H1 (cell line): ENCODE data around the gene ZMYM4. TPM values are rescaled to one million over a fixed set of nuclear protein-coding genes. Genes with fewer than 3 reads are reported as not detected.

Experiments
- CTCF ChIA-PET: fragments of 300-600 bp; sonication (Branson Sonifier 250); formaldehyde crosslinking; loops from one replicate; lab custom pipeline; 2021; ENCODE audit not compliant: partially characterized antibody; lab: Charles Lee
- POLR2A ChIA-PET: fragments of 300-600 bp; sonication (Branson Sonifier 250); formaldehyde crosslinking; loops from one replicate; lab custom pipeline; 2021; ENCODE audit warnings: inconsistent platforms; ENCODE audit not compliant: partially characterized antibody; lab: Charles Lee
- DNase-seq, 2 experiments: peaks; one replicate each; pipeline versions ENCODE4 v3.0.0 to v3.0.0-alpha.2; 2010 to 2022; ENCODE audit warnings: low spot score in 2 of 2, low read depth in 1 of 2, mixed read lengths in 1 of 2
- FAIRE-seq: peaks from 2 replicates; lab custom pipeline; 2011; peaks lifted over from hg19 to GRCh38; lab: Jason Lieb, UNC
- H2AFZ ChIP-seq: 2 replicates; pipeline ENCODE4 v1.8.1; 2012; ENCODE audit warnings: low read length, inconsistent platforms
- H2AK5ac ChIP-seq: 2 replicates; pipeline ENCODE4 v1.6.1; 2013; ENCODE audit warnings: low read depth, low read length
- H2BK120ac ChIP-seq: replicated peaks from 2 replicates; pipeline ENCODE3; 2013; ENCODE audit warnings: low read depth, low read length, inconsistent platforms
- H2BK12ac ChIP-seq: 2 replicates; pipeline ENCODE4 v1.6.1; 2013; ENCODE audit warnings: low read depth, low read length
- H2BK15ac ChIP-seq: 2 replicates; pipeline ENCODE4 v1.6.1; 2013; ENCODE audit warnings: low read length
- H2BK20ac ChIP-seq: 2 replicates; pipeline ENCODE4 v1.6.1; 2013; ENCODE audit warnings: low read length
- H2BK5ac ChIP-seq: 2 replicates; pipeline ENCODE4 v1.6.1; 2013; ENCODE audit warnings: low read depth, low read length
- H3K14ac ChIP-seq: 2 replicates; pipeline ENCODE4 v1.6.1; 2013; ENCODE audit warnings: inconsistent platforms; ENCODE audit not compliant: insufficient read length
- H3K18ac ChIP-seq: 2 replicates; pipeline ENCODE4 v1.6.1; 2013; ENCODE audit warnings: low read length; ENCODE audit errors: extremely low read depth
- H3K23ac ChIP-seq: 2 replicates; pipeline ENCODE4 v1.6.1; 2013; ENCODE audit warnings: inconsistent platforms; ENCODE audit not compliant: insufficient read length
- H3K23me2 ChIP-seq: 2 replicates; pipeline ENCODE4 v1.6.1; 2013; ENCODE audit warnings: low read depth, low read length
- H3K27ac ChIP-seq: 2 replicates; pipeline ENCODE4 v1.6.1; 2011; ENCODE audit warnings: low read depth, low read length, inconsistent platforms
- H3K27me3 ChIP-seq, 4 experiments: replicated peaks in 1 of 4; 1 replicate in 1 of 4; 2 replicates in 3 of 4; pipeline versions ENCODE4 v1.6.1 to v1.8.1; 2011 to 2013; ENCODE audit warnings: low read length in 3 of 4, mild to moderate bottlenecking in 3 of 4, inconsistent platforms in 2 of 4, mixed read lengths in 2 of 4, moderate library complexity in 1 of 4; ENCODE audit not compliant: control insufficient read depth in 3 of 4, insufficient read depth in 3 of 4; ENCODE audit errors: extremely low read depth in 1 of 4
- H3K36me3 ChIP-seq, 4 experiments: 2 replicates each; pipeline versions ENCODE4 v1.6.1 to v1.8.1; 2011 to 2013; ENCODE audit warnings: mild to moderate bottlenecking in 4 of 4, low read length in 3 of 4, moderate library complexity in 2 of 4, control low read depth in 1 of 4, inconsistent platforms in 1 of 4; ENCODE audit not compliant: insufficient read depth in 4 of 4, control insufficient read depth in 2 of 4
- H3K4ac ChIP-seq: replicated peaks from 2 replicates; pipeline ENCODE3; 2013; ENCODE audit warnings: low read length, low read depth, mixed read lengths, inconsistent platforms; ENCODE audit not compliant: insufficient read length
- H3K4me1 ChIP-seq, 4 experiments: replicated peaks in 1 of 4; 1 replicate in 1 of 4; 2 replicates in 3 of 4; pipeline versions ENCODE4 v1.6.1 to v1.8.1; 2011 to 2013; ENCODE audit warnings: low read length in 3 of 4, inconsistent platforms in 2 of 4, mixed read lengths in 1 of 4; ENCODE audit not compliant: insufficient read depth in 4 of 4, control insufficient read depth in 3 of 4
- H3K4me2 ChIP-seq, 2 experiments: 2 replicates each; pipeline versions ENCODE4 v1.6.1 to v1.8.1; 2011 to 2013; ENCODE audit warnings: low read depth in 2 of 2, low read length in 2 of 2, control low read depth in 1 of 2, inconsistent platforms in 1 of 2, mild to moderate bottlenecking in 1 of 2; ENCODE audit not compliant: insufficient read depth in 1 of 2
- H3K4me3 ChIP-seq, 4 experiments: fragments of 200-600, 300-600 bp in 1 of 4; sonication (generic), shearing (Covaris generic), sonication (Bioruptor Twin) in 1 of 4; 2 replicates each; pipeline versions ENCODE4 v1.5.1 to v1.8.1; 2011 to 2016; ENCODE audit warnings: low read length in 4 of 4, low read depth in 3 of 4, control low read depth in 2 of 4, inconsistent platforms in 2 of 4, mild to moderate bottlenecking in 2 of 4, mixed read lengths in 1 of 4, moderate library complexity in 1 of 4; ENCODE audit not compliant: insufficient read depth in 2 of 4; ENCODE audit errors: extremely low read depth in 1 of 4
- H3K56ac ChIP-seq: replicated peaks from 2 replicates; pipeline ENCODE3; 2013; ENCODE audit warnings: low read depth, mild to moderate bottlenecking, mixed read lengths, low read length, inconsistent platforms; ENCODE audit not compliant: insufficient read length
- H3K79me1 ChIP-seq: 2 replicates; pipeline ENCODE4 v1.6.1; 2013; ENCODE audit warnings: low read depth, low read length, control low read depth
- H3K79me2 ChIP-seq, 2 experiments: 2 replicates each; pipeline versions ENCODE4 v1.6.1 to v1.8.1; 2012 to 2013; ENCODE audit warnings: low read length in 2 of 2, mild to moderate bottlenecking in 2 of 2, inconsistent platforms in 1 of 2; ENCODE audit not compliant: insufficient read depth in 2 of 2, control insufficient read depth in 1 of 2
- H3K9ac ChIP-seq, 4 experiments: replicated peaks in 1 of 4; 1 replicate in 1 of 4; 2 replicates in 3 of 4; pipeline versions ENCODE4 v1.6.1 to v1.8.1; 2011 to 2013; ENCODE audit warnings: low read depth in 3 of 4, low read length in 3 of 4, control low read depth in 2 of 4, mild to moderate bottlenecking in 2 of 4, moderate library complexity in 2 of 4, inconsistent platforms in 1 of 4; ENCODE audit errors: extremely low read depth in 1 of 4
- H3K9me3 ChIP-seq, 2 experiments: 2 replicates each; pipeline versions ENCODE4 v1.6.1 to v1.8.1; 2012 to 2013; ENCODE audit warnings: mild to moderate bottlenecking in 2 of 2, moderate library complexity in 2 of 2, control low read depth in 1 of 2, inconsistent platforms in 1 of 2, low read depth in 1 of 2, low read length in 1 of 2, mixed read lengths in 1 of 2; ENCODE audit not compliant: insufficient read depth in 2 of 2
- H4K20me1 ChIP-seq, 2 experiments: replicated peaks in 1 of 2; 2 replicates each; pipeline versions ENCODE3 to v1.8.1; 2011 to 2013; ENCODE audit warnings: inconsistent platforms in 2 of 2, low read length in 2 of 2, mild to moderate bottlenecking in 1 of 2; ENCODE audit not compliant: insufficient read depth in 2 of 2, control insufficient read depth in 1 of 2
- H4K5ac ChIP-seq: 2 replicates; pipeline ENCODE4 v1.6.1; 2013; ENCODE audit warnings: low read length, low read depth, mixed read lengths, inconsistent platforms; ENCODE audit not compliant: insufficient read length
- H4K8ac ChIP-seq: 2 replicates; pipeline ENCODE4 v1.8.0; 2013; ENCODE audit warnings: mild to moderate bottlenecking, moderate library complexity, low read length, inconsistent platforms; ENCODE audit not compliant: insufficient read depth; ENCODE audit errors: extremely low read depth
- H4K91ac ChIP-seq: replicated peaks from 2 replicates; pipeline ENCODE3; 2013; ENCODE audit warnings: low read length, mixed read lengths, inconsistent platforms; ENCODE audit not compliant: insufficient read length
- ASH2L ChIP-seq: fragments of 200-600, 300-600 bp; sonication (generic); IDR thresholded peaks from one replicate; pipeline ENCODE4 v1.7.1; 2017; ENCODE audit warnings: low read length
- BACH1 ChIP-seq: IDR thresholded peaks from 2 replicates; pipeline ENCODE4 v1.6.1; 2012; ENCODE audit warnings: low read length, improper control_type of control experiment
- FOSL1 ChIP-seq: IDR thresholded peaks from 2 replicates; pipeline ENCODE4 v1.6.1; 2011; ENCODE audit warnings: mild to moderate bottlenecking, low read depth, low read length, moderate library complexity; ENCODE audit not compliant: insufficient read depth
- HDAC6 ChIP-seq: IDR thresholded peaks from one replicate; pipeline ENCODE4 v1.7.1; 2012; ENCODE audit warnings: low read depth, mild to moderate bottlenecking, inconsistent platforms, low read length, moderate library complexity
- KDM1A ChIP-seq: fragments of 200-600, 300-600 bp; sonication (generic); IDR thresholded peaks from 2 replicates; pipeline ENCODE4 v1.7.1; 2016; ENCODE audit warnings: mild to moderate bottlenecking, low read length, borderline replicate concordance
- KDM4A ChIP-seq: IDR thresholded peaks from one replicate; pipeline ENCODE4 v1.7.1; 2012; ENCODE audit warnings: low read depth, mild to moderate bottlenecking, moderate library complexity, low read length, inconsistent platforms; ENCODE audit not compliant: severe bottlenecking
- POLR2A ChIP-seq, 2 experiments: IDR thresholded peaks; 1 replicate in 1 of 2; 2 replicates in 1 of 2; pipeline ENCODE4 v1.6.1; 2011; ENCODE audit warnings: low read depth in 2 of 2, low read length in 2 of 2, mild to moderate bottlenecking in 2 of 2; ENCODE audit errors: control extremely low read depth in 1 of 2
- RBBP5 ChIP-seq: IDR thresholded peaks from 2 replicates; pipeline ENCODE4 v1.7.1; 2012; ENCODE audit warnings: low read depth, mild to moderate bottlenecking, inconsistent platforms, low read length, moderate library complexity, borderline replicate concordance
- RFX5 ChIP-seq: IDR thresholded peaks from 2 replicates; pipeline ENCODE4 v1.6.1; 2011; ENCODE audit warnings: low read depth, low read length, improper control_type of control experiment, borderline replicate concordance
- SAP30 ChIP-seq: fragments of 300-600 bp; sonication (generic); IDR thresholded peaks from 2 replicates; pipeline ENCODE4 v1.7.1; 2012; ENCODE audit warnings: low read length, moderate library complexity, mild to moderate bottlenecking, inconsistent platforms; ENCODE audit not compliant: insufficient read depth, insufficient replicate concordance
- SIRT6 ChIP-seq: IDR thresholded peaks from one replicate; pipeline ENCODE4 v1.7.1; 2012; ENCODE audit warnings: low read length, inconsistent platforms
- SP4 ChIP-seq: IDR thresholded peaks from 2 replicates; pipeline ENCODE4 v1.6.1; 2012; ENCODE audit warnings: low read length, inconsistent platforms
- SRF ChIP-seq: IDR thresholded peaks from 2 replicates; pipeline ENCODE4 v1.6.1; 2011; ENCODE audit warnings: mild to moderate bottlenecking, low read depth, low read length, moderate library complexity
- TEAD4 ChIP-seq: IDR thresholded peaks from 2 replicates; pipeline ENCODE4 v1.6.1; 2012; ENCODE audit warnings: low read depth, low read length, inconsistent platforms, mixed read lengths
- YY1 ChIP-seq: IDR thresholded peaks from 2 replicates; pipeline ENCODE4 v1.6.1; 2011; ENCODE audit warnings: low read depth, mild to moderate bottlenecking, low read length
- WGBS, 2 experiments: shearing (Covaris generic) in 1 of 2; methylation state at CpG; one replicate each; pipeline versions ENCODE4 v1.1.6 to v1.1.7; 2013 to 2015; ENCODE audit warnings: low lambda C conversion rate in 2 of 2, mixed read lengths in 2 of 2, inconsistent platforms in 1 of 2, low coverage in 1 of 2, missing lambda C conversion rate in 1 of 2; ENCODE audit not compliant: insufficient replicate concordance in 2 of 2, insufficient coverage in 1 of 2, insufficient read length in 1 of 2; ENCODE audit errors: extremely low coverage in 1 of 2, missing lambda C conversion rate in 1 of 2; 5-methylcytosine and 5-hydroxymethylcytosine counted together
- polyA plus RNA-seq, 7 experiments: library from polyadenylated mRNA; depleted of rRNA in 3 of 7; stranded (reverse) in 5 of 7; unstranded in 2 of 7; fragments of >200 nt in 5 of 7; fragments of 200-250 nt in 2 of 7; gene quantifications; 1 replicate in 5 of 7; 2 replicates in 1 of 7; 4 replicates in 1 of 7; pipeline versions ENCODE4 v1.2.1 to v1.2.3, GENCODE V29; 2011 to 2013; ENCODE audit warnings: missing spikeins in 2 of 7, mixed read lengths in 2 of 7
- total RNA-seq: library from RNA; stranded (reverse); fragmentation: NEBNext Ultra II Directional; extraction: Animal tissue kit (Norgen Biotek cat#: 25700); gene quantifications from 2 replicates; pipeline ENCODE4 v1.2.1, GENCODE V29; 2021
- TF ChIP-seq, protein P1 (sequence below): IDR thresholded peaks from 2 replicates; pipeline ENCODE4 v1.6.1; 2012; ENCODE audit warnings: inconsistent platforms

ZMYM4 gene
- total and polyA plus RNA-seq, 2 of the 8 experiments (the other 6 are each of a cell fraction or from before 2014, with no cell fraction given) = 16.7 to 81.3 TPM

DNA sequence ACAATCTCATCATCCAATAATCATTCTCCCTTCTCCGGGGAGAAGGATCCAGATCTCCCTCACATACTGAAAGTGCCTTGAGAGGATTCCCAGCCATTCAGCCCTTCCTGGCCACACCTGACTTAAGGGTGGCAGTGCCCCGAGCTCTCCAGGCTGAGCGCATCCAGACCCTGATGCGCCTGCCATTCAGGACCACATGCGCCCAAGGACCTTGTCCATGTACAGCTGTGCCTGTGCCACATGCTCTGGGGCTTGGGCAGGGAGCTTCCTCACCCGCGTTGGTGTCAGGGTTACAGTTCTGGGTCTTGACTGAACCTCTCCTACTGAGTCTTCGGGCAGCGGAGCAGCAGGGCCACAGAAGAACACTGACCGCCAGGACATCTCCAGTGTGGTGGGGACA lies 167.6 kb downstream of the ZMYM4 start:
- H3K9ac ChIP-seq = no peak overlapping the region
- no peak overlapping the region for H3K14ac ChIP-seq
- no peak overlapping the region for H3K4ac ChIP-seq
- H3K79me2 ChIP-seq = no peaks in the 10 kb centered on the region
- ChIA-PET CTCF (interaction anchor here (0.5 to 12.9 kb wide), 6 partner anchors 9 to 579 kb away, joined by 3 to 134 read pairs (median 4); no protein-coding TSS in a partner anchor), POLR2A (interaction anchor here (1.4 kb wide), 1 partner anchor 8 kb away, joined by 3 read pairs; no protein-coding TSS in a partner anchor)
- H4K5ac ChIP-seq = no peak overlapping the region
- H3K56ac ChIP-seq = no peak overlapping the region
- no peaks in the 10 kb centered on the region for H3K9me3 ChIP-seq
- no peak overlapping the region for H2BK120ac ChIP-seq
- peaks cover 20 to 57% (median 31%) of the 10 kb centered on the region in 4 experiments; a peak in 7 of 8 replicates for H3K36me3 ChIP-seq
- H2BK12ac ChIP-seq = no peak overlapping the region
- H2BK20ac ChIP-seq = no peak overlapping the region
- H2BK15ac ChIP-seq = no peak overlapping the region
- H4K8ac ChIP-seq = no peak overlapping the region
- H3K4me3 ChIP-seq = no peak overlapping the region
- peaks cover 0 to 3% of the 10 kb centered on the region in 2 experiments for H4K20me1 ChIP-seq
- H2AK5ac ChIP-seq = no peak overlapping the region
- 97% methylated on average over 10 of the region's 10 CpGs; no CpG with 5 or more reads in 1 of the 2 experiments for WGBS, 2 experiments
- no peak overlapping the region for H2AFZ ChIP-seq
- no peak overlapping the region for H3K27ac ChIP-seq
- no peaks in the 10 kb centered on the region for H3K27me3 ChIP-seq
- no peak overlapping the region for H3K4me2 ChIP-seq
- H3K23me2 ChIP-seq = no peaks in the 10 kb centered on the region
- no peaks in the 10 kb centered on the region for H3K4me1 ChIP-seq
- H2BK5ac ChIP-seq = no peak overlapping the region
- H4K91ac ChIP-seq = no peak overlapping the region
- H3K23ac ChIP-seq = no peak overlapping the region
- no peaks in the 10 kb centered on the region for H3K79me1 ChIP-seq
- DNase-seq (no peak), FAIRE-seq (no peak)
- no peak overlapping the region for H3K18ac ChIP-seq
- TF ChIP-seq SRF = no peak
- no peak for TF ChIP-seq RFX5
- TF ChIP-seq, protein P1, sequence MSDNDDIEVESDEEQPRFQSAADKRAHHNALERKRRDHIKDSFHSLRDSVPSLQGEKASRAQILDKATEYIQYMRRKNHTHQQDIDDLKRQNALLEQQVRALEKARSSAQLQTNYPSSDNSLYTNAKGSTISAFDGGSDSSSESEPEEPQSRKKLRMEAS = no peak
- TF ChIP-seq YY1 = no peak
- TF ChIP-seq POLR2A (IDR thresholded peaks at IDR 0.05; ENCODE audit: control extremely low read depth in 1 of 2, low read depth in 2 of 2, low read length in 2 of 2) = no peak
- TF ChIP-seq SAP30 = no peak
- TF ChIP-seq SIRT6 = no peak
- no peak for TF ChIP-seq ASH2L
- no peak for TF ChIP-seq HDAC6
- TF ChIP-seq SP4 = no peak
- no peak for TF ChIP-seq KDM1A
- TF ChIP-seq RBBP5 = no peak
- no peak for TF ChIP-seq FOSL1
- no peak for TF ChIP-seq BACH1
- TF ChIP-seq TEAD4 = no peak
- no peak for TF ChIP-seq KDM4A
